Retinal pigment epithelial cell (primary cell): Measurements from ENCODE around the gene GNL1.
"Not testable (repeated sequence)": the region's sequence is repeated elsewhere in the genome, so short reads cannot be mapped to it uniquely, and the experiment has no call there.

ENCODE experiments used
- DNase-seq: peaks from one replicate; pipeline ENCODE4 v3.0.0-alpha.2; 2010; ENCODE audit warnings: low read depth
- H3K4me3 ChIP-seq: 2 replicates; pipeline ENCODE4 v1.5.1; 2011; ENCODE audit warnings: mild to moderate bottlenecking, low read length, control low read depth, moderate library complexity
- CTCF ChIP-seq: conservative IDR thresholded peaks from 2 replicates; pipeline ENCODE4 v1.5.1; 2011; ENCODE audit warnings: low read depth, low read length, control low read depth, inconsistent platforms

Gene GNL1

GRCh38 chr6:30507849-30508827, 48.2 kb downstream of the GNL1 start:
- TF ChIP-seq CTCF: no peak
- no peak for DNase-seq
- H3K4me3 ChIP-seq: no peak overlapping the region

- TF ChIP-seq CTCF: no peak
- DNase-seq: no peak
- H3K4me3 ChIP-seq: no peak overlapping the region
Measured at GRCh38 chr6:30500421-30501355, 55.6 kb downstream of the GNL1 start.

- not testable (repeated sequence) for DNase-seq, H3K4me3 ChIP-seq
Measured at GRCh38 chr6:30498705-30499104, 57.6 kb downstream of the GNL1 start.

GRCh38 chr6:30497714-30498113, 58.6 kb downstream of the GNL1 start:
- no peak overlapping the region for H3K4me3 ChIP-seq
- TF ChIP-seq CTCF: no peak
- DNase-seq: no peak

GRCh38 chr6:30497261-30497599, 59.1 kb downstream of the GNL1 start:
- DNase-seq, H3K4me3 ChIP-seq: not testable (repeated sequence)

GRCh38 chr6:30495993-30496392, 60.3 kb downstream of the GNL1 start:
- TF ChIP-seq CTCF: no peak

GRCh38 chr6:30495060-30495459, 61.2 kb downstream of the GNL1 start:
- DNase-seq, H3K4me3 ChIP-seq: not testable (repeated sequence)

More at GRCh38 chr6:30495993-30496392, 60.3 kb downstream of the GNL1 start:
- DNase-seq: no peak
- H3K4me3 ChIP-seq: no peak overlapping the region

- H3K4me3 ChIP-seq: no peak overlapping the region
- no peak for TF ChIP-seq CTCF
- no peak for DNase-seq
Measured at GRCh38 chr6:30494291-30494861, 61.9 kb downstream of the GNL1 start.
